Ishikawa (cell line): Measurements from ENCODE around the gene CD6.

Experiments
- CEBPB ChIP-seq: IDR thresholded peaks from 2 replicates; pipeline ENCODE4 v1.6.1; 2012
- CREB1 ChIP-seq: IDR thresholded peaks from 2 replicates; pipeline ENCODE4 v1.6.1; 2012; ENCODE audit warnings: low read depth
- EGR1 ChIP-seq: IDR thresholded peaks from 2 replicates; pipeline ENCODE4 v1.6.1; 2012
- EP300 ChIP-seq: IDR thresholded peaks from 2 replicates; pipeline ENCODE4 v1.6.1; 2012; ENCODE audit warnings: borderline replicate concordance
- FOXM1 ChIP-seq: IDR thresholded peaks from 2 replicates; pipeline ENCODE4 v1.6.1; 2012; ENCODE audit warnings: low read depth, borderline replicate concordance
- MAX ChIP-seq: IDR thresholded peaks from 2 replicates; pipeline ENCODE4 v1.6.1; 2012
- NFIC ChIP-seq: IDR thresholded peaks from 2 replicates; pipeline ENCODE4 v1.6.1; 2012
- RAD21 ChIP-seq: IDR thresholded peaks from 2 replicates; pipeline ENCODE4 v1.6.1; 2012; ENCODE audit warnings: low read depth
- TAF1 ChIP-seq: IDR thresholded peaks from 2 replicates; pipeline ENCODE4 v1.6.1; 2012; ENCODE audit warnings: low read depth, mild to moderate bottlenecking
- TCF12 ChIP-seq: IDR thresholded peaks from 2 replicates; pipeline ENCODE4 v1.6.1; 2012; ENCODE audit warnings: low read depth
- TEAD4 ChIP-seq: IDR thresholded peaks from 2 replicates; pipeline ENCODE4 v1.6.1; 2012
- USF1 ChIP-seq: IDR thresholded peaks from 2 replicates; pipeline ENCODE4 v1.6.1; 2012
- YY1 ChIP-seq: IDR thresholded peaks from 2 replicates; pipeline ENCODE4 v1.6.1; 2012; ENCODE audit warnings: low read depth
- ZBTB7A ChIP-seq: IDR thresholded peaks from 2 replicates; pipeline ENCODE4 v1.6.1; 2012; ENCODE audit warnings: low read depth
- TF ChIP-seq, protein P1 (sequence below): IDR thresholded peaks from 2 replicates; pipeline ENCODE4 v1.6.1; 2012; ENCODE audit warnings: low read depth, mild to moderate bottlenecking

The CD6 gene

DNA sequence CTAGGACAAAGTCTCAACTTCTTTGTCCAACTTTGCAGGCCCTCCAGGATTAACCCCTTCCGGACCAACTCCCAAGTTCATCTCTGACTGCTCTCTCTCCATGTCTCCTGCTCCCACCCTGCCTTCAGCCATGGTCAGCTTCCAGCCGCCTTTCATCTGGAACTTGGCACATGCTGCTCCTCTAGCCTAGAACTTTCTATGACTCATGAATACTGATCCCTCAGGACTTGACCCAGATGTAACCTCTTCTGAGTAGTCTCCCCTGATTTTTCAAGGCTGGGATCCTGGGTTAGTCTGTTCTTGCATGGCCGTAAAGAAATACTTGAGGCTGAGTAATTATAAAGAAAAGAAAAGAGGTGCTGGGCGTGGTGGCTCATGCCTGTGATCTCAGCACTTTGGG lies 14.3 kb upstream of the CD6 start:
- TF ChIP-seq EGR1 (no peak), FOXM1 (no peak), EP300 (no peak), NFIC (no peak), YY1 (no peak), CREB1 (no peak), TCF12 (no peak), CEBPB (no peak), MAX (no peak), TEAD4 (no peak), ZBTB7A (no peak), TAF1 (no peak), RAD21 (no peak), USF1 (no peak)
- TF ChIP-seq, protein P1, sequence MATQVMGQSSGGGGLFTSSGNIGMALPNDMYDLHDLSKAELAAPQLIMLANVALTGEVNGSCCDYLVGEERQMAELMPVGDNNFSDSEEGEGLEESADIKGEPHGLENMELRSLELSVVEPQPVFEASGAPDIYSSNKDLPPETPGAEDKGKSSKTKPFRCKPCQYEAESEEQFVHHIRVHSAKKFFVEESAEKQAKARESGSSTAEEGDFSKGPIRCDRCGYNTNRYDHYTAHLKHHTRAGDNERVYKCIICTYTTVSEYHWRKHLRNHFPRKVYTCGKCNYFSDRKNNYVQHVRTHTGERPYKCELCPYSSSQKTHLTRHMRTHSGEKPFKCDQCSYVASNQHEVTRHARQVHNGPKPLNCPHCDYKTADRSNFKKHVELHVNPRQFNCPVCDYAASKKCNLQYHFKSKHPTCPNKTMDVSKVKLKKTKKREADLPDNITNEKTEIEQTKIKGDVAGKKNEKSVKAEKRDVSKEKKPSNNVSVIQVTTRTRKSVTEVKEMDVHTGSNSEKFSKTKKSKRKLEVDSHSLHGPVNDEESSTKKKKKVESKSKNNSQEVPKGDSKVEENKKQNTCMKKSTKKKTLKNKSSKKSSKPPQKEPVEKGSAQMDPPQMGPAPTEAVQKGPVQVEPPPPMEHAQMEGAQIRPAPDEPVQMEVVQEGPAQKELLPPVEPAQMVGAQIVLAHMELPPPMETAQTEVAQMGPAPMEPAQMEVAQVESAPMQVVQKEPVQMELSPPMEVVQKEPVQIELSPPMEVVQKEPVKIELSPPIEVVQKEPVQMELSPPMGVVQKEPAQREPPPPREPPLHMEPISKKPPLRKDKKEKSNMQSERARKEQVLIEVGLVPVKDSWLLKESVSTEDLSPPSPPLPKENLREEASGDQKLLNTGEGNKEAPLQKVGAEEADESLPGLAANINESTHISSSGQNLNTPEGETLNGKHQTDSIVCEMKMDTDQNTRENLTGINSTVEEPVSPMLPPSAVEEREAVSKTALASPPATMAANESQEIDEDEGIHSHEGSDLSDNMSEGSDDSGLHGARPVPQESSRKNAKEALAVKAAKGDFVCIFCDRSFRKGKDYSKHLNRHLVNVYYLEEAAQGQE: no peak

- no peak for TF ChIP-seq NFIC
- no peak for TF ChIP-seq EP300
- no peak for TF ChIP-seq EGR1
- no peak for TF ChIP-seq TCF12
- TF ChIP-seq CREB1: no peak
- no peak for TF ChIP-seq FOXM1
- no peak for TF ChIP-seq TEAD4
- TF ChIP-seq, protein P1: no peak
- no peak for TF ChIP-seq TAF1
- no peak for TF ChIP-seq RAD21
- no peak for TF ChIP-seq USF1
Measured at GRCh38 chr11:60959431-60959830, 12.0 kb upstream of the CD6 start.

- TF ChIP-seq ZBTB7A (no peak), CREB1 (no peak), NFIC (no peak), TCF12 (no peak), FOXM1 (no peak), TAF1 (no peak), CEBPB (no peak), USF1 (no peak), EP300 (no peak), EGR1 (no peak), MAX (no peak), YY1 (no peak), TEAD4 (no peak), RAD21 (no peak)
- TF ChIP-seq, protein P1: no peak
Measured at GRCh38 chr11:60960405-60960804, 11.1 kb upstream of the CD6 start.

DNA sequence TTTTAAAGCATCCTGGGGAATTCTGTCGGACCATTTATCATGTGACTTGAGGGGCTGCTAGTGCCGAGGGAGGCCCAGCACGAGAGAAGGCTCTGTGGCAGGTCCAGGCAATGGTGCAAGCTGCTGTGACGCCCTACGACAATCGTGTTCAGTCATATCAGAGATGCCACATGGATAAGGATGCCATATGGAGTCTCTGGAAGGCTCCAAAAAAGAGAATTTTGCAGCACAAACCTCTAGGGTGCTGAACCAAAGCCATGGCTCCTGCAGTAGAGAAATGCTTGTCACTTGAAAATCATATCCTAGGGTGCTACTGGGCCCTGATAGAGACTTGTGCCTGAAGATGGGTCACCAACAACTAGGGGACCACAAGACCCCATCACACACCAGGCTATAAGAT lies 6.7 kb upstream of the CD6 start:
- TF ChIP-seq MAX (no peak), NFIC (no peak), EGR1 (no peak), ZBTB7A (no peak), USF1 (no peak)
